ENCODE results near the gene RAB4B. TPM values are rescaled to one million over a fixed set of nuclear protein-coding genes. Genes with fewer than 3 reads are reported as not detected.

Gene RAB4B
- total and polyA plus RNA-seq, 2 of the 13 experiments (the other 11 are each of a cell fraction or from before 2014, with no cell fraction given): 3.3 to 5.4 TPM

DNA sequence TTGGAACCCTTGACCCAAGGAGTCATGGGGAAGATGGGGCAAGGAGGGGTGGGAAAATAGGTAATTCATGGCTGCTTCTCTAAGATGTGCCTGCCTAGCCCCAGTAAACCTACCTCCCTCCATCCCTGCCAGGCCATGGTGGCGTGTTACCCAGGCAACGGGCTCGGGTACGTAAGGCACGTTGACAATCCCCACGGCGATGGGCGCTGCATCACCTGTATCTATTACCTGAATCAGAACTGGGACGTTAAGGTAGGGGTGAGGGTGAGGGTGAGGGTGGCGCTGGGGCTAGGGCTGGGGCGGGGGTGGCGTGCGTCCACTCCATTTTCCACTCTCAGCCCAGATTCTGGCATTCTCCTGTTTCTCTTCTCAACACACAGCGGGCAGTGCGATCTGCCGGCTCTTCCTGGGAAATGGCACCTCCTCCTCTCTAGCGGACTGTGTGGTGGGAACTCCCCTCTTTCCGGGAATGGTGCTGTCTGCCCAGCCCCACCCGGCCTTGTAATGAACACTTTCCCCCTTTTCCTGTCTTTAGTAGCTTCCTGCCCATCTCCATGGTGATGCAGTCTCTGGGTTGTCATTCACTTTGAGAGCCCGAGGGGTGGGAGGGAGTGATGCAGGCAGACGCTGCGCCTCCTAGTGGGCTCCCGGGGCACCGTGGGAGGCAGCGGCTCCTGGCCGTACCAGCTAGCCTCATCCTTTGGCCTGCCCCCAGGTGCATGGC lies 28.5 kb downstream of the RAB4B start:
- no TSS peak for BruUV-seq (replicated peaks)
- peak; percentile 23 for FAIRE-seq
- H3K4me1 ChIP-seq (ENCODE audit: insufficient read depth, low read length): peaks cover 35% of the 10 kb centered on the region
- H3K9ac ChIP-seq (ENCODE audit: insufficient read depth, low read depth, low read length): no peak overlapping the region
- H3K79me2 ChIP-seq (ENCODE audit: insufficient read depth, low read length): peaks cover 15% of the 10 kb centered on the region
- ChIA-PET POLR2A (interaction anchor here (0.9 to 3.1 kb wide), 7 partner anchors 8 to 236 kb away, joined by 3 to 21 read pairs (median 7); partner anchors contain the start of genes ACTMAP, EGLN2, RAB4B and SNRPA), CTCF (ENCODE audit: low intra/inter-chr PET ratio, low total read pairs) (interaction anchor here (0.7 to 1.1 kb wide), 2 partner anchors 8 to 62 kb away, joined by 4 read pairs; partner anchors contain the start of gene EGLN2)
- peak; percentile 81 for ATAC-seq
- peaks cover 15 to 29% of the 10 kb centered on the region in 2 experiments; a peak in 4 of 5 replicates for H3K36me3 ChIP-seq (replicated peaks in 1 of 2; ENCODE audit: control insufficient read depth in 1 of 2, insufficient read depth in 2 of 2, low read length in 2 of 2)
- no peaks in the 10 kb centered on the region for H3K9me3 ChIP-seq (ENCODE audit: low read length)
- H3K27me3 ChIP-seq (ENCODE audit: control insufficient read depth in 1 of 2, insufficient read depth in 2 of 2, low read length in 2 of 2): no peaks in the 10 kb centered on the region; a peak in 1 of 5 replicates
- H3K27ac ChIP-seq (ENCODE audit: extremely low read length, insufficient read depth, low read length): no peak overlapping the region
- WGBS (ENCODE audit: low lambda C conversion rate): 69% methylated on average over 26 of the region's 26 CpGs
- in situ Hi-C loops (cut with HindIII; ENCODE audit: extremely low pct_ligation_motif_present, low pct_unique_long_range_greater_than_20kb) (loop anchor here (5.0 kb wide), 2 partner anchors 54 to 144 kb away; partner anchors contain the start of genes ACTMAP and SNRPA), intact Hi-C loops (cut with micrococcal nuclease; ENCODE audit: unreplicated experiment) (loop anchor here (2.0 to 5.0 kb wide), 3 partner anchors 62 to 144 kb away; partner anchors contain the start of genes COQ8B and ITPKC)
- H3K4me2 ChIP-seq (ENCODE audit: low read depth, low read length): no peak overlapping the region
- H2AFZ ChIP-seq (ENCODE audit: low read length): no peak overlapping the region
- peaks cover 11% of the 10 kb centered on the region; the same call in 1 of the 2 replicates for H4K20me1 ChIP-seq (ENCODE audit: insufficient read depth, low read length)
- H3K4me3 ChIP-seq (replicated peaks in 1 of 3; ENCODE audit: insufficient read depth in 1 of 3, low read depth in 2 of 3, low read length in 3 of 3): no peak overlapping the region
- DNase-seq (ENCODE audit: low spot score): peak; percentile 66
- TF ChIP-seq FOXK2 (IDR thresholded peaks at IDR 0.05) (no peak), YY1 (IDR thresholded peaks at IDR 0.05; ENCODE audit: insufficient read depth, insufficient replicate concordance, low read depth, low read length) (peak; percentile 21), ZNF235 (CRISPR knock-in tag; IDR thresholded peaks at IDR 0.05; ENCODE audit: borderline replicate concordance) (no peak), HNRNPL (IDR thresholded peaks at IDR 0.05; ENCODE audit: low read depth, low read length) (no peak), REXO4 (CRISPR knock-in tag; IDR thresholded peaks at IDR 0.05; ENCODE audit: borderline replicate concordance) (no peak), ZIK1 (CRISPR knock-in tag; IDR thresholded peaks at IDR 0.05; ENCODE audit: borderline replicate concordance, low read depth) (no peak), NFE2 (CRISPR knock-in tag; IDR thresholded peaks at IDR 0.05) (no peak), MED13 (CRISPR knock-in tag; IDR thresholded peaks at IDR 0.05) (no peak), ZNF382 (CRISPR knock-in tag; IDR thresholded peaks at IDR 0.05; ENCODE audit: borderline replicate concordance) (no peak), PBX2 (CRISPR knock-in tag; IDR thresholded peaks at IDR 0.05) (0 out of 2 replicates have a peak, but pooled peaks have one; percentile 48), IKZF4 (CRISPR knock-in tag; IDR thresholded peaks at IDR 0.05; ENCODE audit: borderline replicate concordance, low read depth, not compliant biosample characterization) (no peak), NR3C1 (CRISPR knock-in tag; IDR thresholded peaks at IDR 0.05) (no peak), ZNF724P (CRISPR knock-in tag; IDR thresholded peaks at IDR 0.05; ENCODE audit: borderline replicate concordance) (no peak), MYC (CRISPR knock-in tag; IDR thresholded peaks at IDR 0.05; ENCODE audit: borderline replicate concordance) (no peak; the same call in 1 of the 2 replicates), CCDC6 (CRISPR knock-in tag; IDR thresholded peaks at IDR 0.05) (no peak), GZF1 (CRISPR knock-in tag; IDR thresholded peaks at IDR 0.05) (no peak), ZFP1 (CRISPR knock-in tag; IDR thresholded peaks at IDR 0.05) (no peak), SNRNP70 (IDR thresholded peaks at IDR 0.05; ENCODE audit: low read depth, low read length) (no peak), DPF2 (CRISPR knock-in tag; IDR thresholded peaks at IDR 0.05; ENCODE audit: borderline replicate concordance, low read depth) (no peak), ZBTB38 (CRISPR knock-in tag; IDR thresholded peaks at IDR 0.05) (peak; percentile 78)
- TF ChIP-seq, protein P1, sequence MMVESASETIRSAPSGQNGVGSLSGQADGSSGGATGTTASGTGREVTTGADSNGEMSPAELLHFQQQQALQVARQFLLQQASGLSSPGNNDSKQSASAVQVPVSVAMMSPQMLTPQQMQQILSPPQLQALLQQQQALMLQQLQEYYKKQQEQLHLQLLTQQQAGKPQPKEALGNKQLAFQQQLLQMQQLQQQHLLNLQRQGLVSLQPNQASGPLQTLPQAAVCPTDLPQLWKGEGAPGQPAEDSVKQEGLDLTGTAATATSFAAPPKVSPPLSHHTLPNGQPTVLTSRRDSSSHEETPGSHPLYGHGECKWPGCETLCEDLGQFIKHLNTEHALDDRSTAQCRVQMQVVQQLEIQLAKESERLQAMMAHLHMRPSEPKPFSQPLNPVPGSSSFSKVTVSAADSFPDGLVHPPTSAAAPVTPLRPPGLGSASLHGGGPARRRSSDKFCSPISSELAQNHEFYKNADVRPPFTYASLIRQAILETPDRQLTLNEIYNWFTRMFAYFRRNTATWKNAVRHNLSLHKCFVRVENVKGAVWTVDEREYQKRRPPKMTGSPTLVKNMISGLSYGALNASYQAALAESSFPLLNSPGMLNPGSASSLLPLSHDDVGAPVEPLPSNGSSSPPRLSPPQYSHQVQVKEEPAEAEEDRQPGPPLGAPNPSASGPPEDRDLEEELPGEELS (CRISPR knock-in tag; IDR thresholded peaks at IDR 0.05): no peak
